ENCODE results near the gene NOS1. TPM values are rescaled to one million over a fixed set of nuclear protein-coding genes. Genes with fewer than 3 reads are reported as not detected.
A peak's percentile ranks its signal among the peaks of the same experiment; 100 is the strongest.

Gene NOS1
- total RNA-seq: 10 to 100 TPM in 3 of 4 donors, 1 to 10 TPM in 1; 6.6 to 15.4 (median 12.0) TPM

- Histone ChIP-seq H3K27ac (no peak within 1 kb of the TSS), H3K9me3 (no peaks in the 10 kb centered on the region), H3K4me1 (peaks cover 15% of the 10 kb centered on the region), H3K27me3 (peaks cover 86% of the 10 kb centered on the region), H3K36me3 (no peaks in the 10 kb centered on the region), H3K4me3 (peak within 1 kb of the TSS; percentile 57)
- TF ChIP-seq CTCF (IDR thresholded peaks at IDR 0.05) (no peak), EP300 (IDR thresholded peaks at IDR 0.05) (no peak), POLR2A (IDR thresholded peaks at IDR 0.05) (no peak), POLR2AphosphoS5 (IDR thresholded peaks at IDR 0.05) (no peak)
- DNase-seq (ENCODE audit: low spot score in 2 of 2): no peak
- 2% methylated on average over 18 of the region's 33 CpGs for WGBS
Observed at GRCh38 chr12:117361347-117361751, at the start of gene NOS1. Gene NOS1, minus strand, starts transcription at chr12:117361626. Its CDS starts 30,557 bp downstream, at chr12:117331069.

GRCh38 chr12:117409286-117409685, 47.9 kb upstream of the NOS1 start:
- no peak for TF ChIP-seq EP300 (IDR thresholded peaks at IDR 0.05)
- TF ChIP-seq POLR2A (IDR thresholded peaks at IDR 0.05): no peak
- no peaks in the 10 kb centered on the region for H3K4me1 ChIP-seq
- DNase-seq (ENCODE audit: low spot score in 2 of 2): no peak
- H3K36me3 ChIP-seq: no peaks in the 10 kb centered on the region
- H3K27ac ChIP-seq: no peak overlapping the region
- peaks cover 8% of the 10 kb centered on the region for H3K27me3 ChIP-seq
- H3K9me3 ChIP-seq: no peaks in the 10 kb centered on the region
- no peak overlapping the region for H3K4me3 ChIP-seq

- Histone ChIP-seq H3K27ac (no peak overlapping the region), H3K4me3 (no peak overlapping the region), H3K27me3 (peaks cover 8% of the 10 kb centered on the region), H3K4me1 (no peaks in the 10 kb centered on the region), H3K9me3 (no peaks in the 10 kb centered on the region), H3K36me3 (no peaks in the 10 kb centered on the region)
- TF ChIP-seq POLR2A (IDR thresholded peaks at IDR 0.05) (no peak), EP300 (IDR thresholded peaks at IDR 0.05) (no peak), CTCF (IDR thresholded peaks at IDR 0.05) (no peak), POLR2AphosphoS5 (IDR thresholded peaks at IDR 0.05) (no peak)
- DNase-seq (ENCODE audit: low spot score in 2 of 2): no peak
- whole genome bisulfite sequencing: 14% methylated on average over 7 of the region's 11 CpGs
Observed at GRCh38 chr12:117408161-117408791, 46.9 kb upstream of the NOS1 start.

- DNase-seq (ENCODE audit: low spot score in 2 of 2): no peak
- Histone ChIP-seq H3K36me3 (no peaks in the 10 kb centered on the region), H3K27ac (no peak overlapping the region), H3K4me3 (no peak overlapping the region), H3K27me3 (peaks cover 8% of the 10 kb centered on the region), H3K4me1 (no peaks in the 10 kb centered on the region), H3K9me3 (no peaks in the 10 kb centered on the region)
- TF ChIP-seq POLR2AphosphoS5 (IDR thresholded peaks at IDR 0.05) (no peak), EP300 (IDR thresholded peaks at IDR 0.05) (no peak), CTCF (IDR thresholded peaks at IDR 0.05) (no peak), POLR2A (IDR thresholded peaks at IDR 0.05) (no peak)
- 54% methylated on average over 7 of the region's 7 CpGs for WGBS
Observed at GRCh38 chr12:117404940-117405339, 43.5 kb upstream of the NOS1 start.

- Histone ChIP-seq H3K4me1 (no peaks in the 10 kb centered on the region), H3K4me3 (no peak overlapping the region), H3K27ac (no peak overlapping the region), H3K27me3 (peaks cover 8% of the 10 kb centered on the region), H3K9me3 (no peaks in the 10 kb centered on the region), H3K36me3 (no peaks in the 10 kb centered on the region)
- WGBS: 58% methylated on average over 4 of the region's 4 CpGs
- TF ChIP-seq CTCF (IDR thresholded peaks at IDR 0.05) (no peak), EP300 (IDR thresholded peaks at IDR 0.05) (no peak), POLR2AphosphoS5 (IDR thresholded peaks at IDR 0.05) (no peak), POLR2A (IDR thresholded peaks at IDR 0.05) (no peak)
- no peak for DNase-seq (ENCODE audit: low spot score in 2 of 2)
Observed at GRCh38 chr12:117404203-117404853, 42.9 kb upstream of the NOS1 start.

All from suprapubic skin (tissue), 4 donors.